GM12872 (cell line): ENCODE measurements around the gene SLC34A1.

Experiments
- TF ChIP-seq, protein P1 (sequence below): IDR thresholded peaks from 3 replicates; pipeline ENCODE4 v1.5.1; 2011; ENCODE audit warnings: low read depth, mild to moderate bottlenecking, low read length, moderate library complexity; ENCODE audit not compliant: insufficient read depth

Gene SLC34A1

DNA sequence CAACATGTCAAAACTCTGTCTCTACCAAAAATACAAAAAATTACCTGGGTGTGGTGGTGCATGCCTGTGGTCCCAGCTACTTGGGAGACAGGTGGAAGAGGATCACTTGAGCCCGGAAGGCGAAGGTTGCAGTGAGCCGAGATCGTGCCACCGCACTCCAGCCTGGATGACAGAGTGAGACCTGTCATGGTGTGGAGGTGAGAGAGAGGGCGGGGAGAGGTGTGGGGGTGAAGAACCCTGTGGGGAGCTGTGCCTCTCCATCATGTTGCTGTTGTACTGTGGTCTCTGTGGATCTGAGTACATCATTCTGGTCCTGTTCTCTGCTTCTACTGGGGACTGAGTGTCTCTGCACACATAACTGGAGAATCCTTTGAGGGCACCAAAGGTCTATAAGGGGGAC lies 11.3 kb upstream of the SLC34A1 start:
- TF ChIP-seq, protein P1, sequence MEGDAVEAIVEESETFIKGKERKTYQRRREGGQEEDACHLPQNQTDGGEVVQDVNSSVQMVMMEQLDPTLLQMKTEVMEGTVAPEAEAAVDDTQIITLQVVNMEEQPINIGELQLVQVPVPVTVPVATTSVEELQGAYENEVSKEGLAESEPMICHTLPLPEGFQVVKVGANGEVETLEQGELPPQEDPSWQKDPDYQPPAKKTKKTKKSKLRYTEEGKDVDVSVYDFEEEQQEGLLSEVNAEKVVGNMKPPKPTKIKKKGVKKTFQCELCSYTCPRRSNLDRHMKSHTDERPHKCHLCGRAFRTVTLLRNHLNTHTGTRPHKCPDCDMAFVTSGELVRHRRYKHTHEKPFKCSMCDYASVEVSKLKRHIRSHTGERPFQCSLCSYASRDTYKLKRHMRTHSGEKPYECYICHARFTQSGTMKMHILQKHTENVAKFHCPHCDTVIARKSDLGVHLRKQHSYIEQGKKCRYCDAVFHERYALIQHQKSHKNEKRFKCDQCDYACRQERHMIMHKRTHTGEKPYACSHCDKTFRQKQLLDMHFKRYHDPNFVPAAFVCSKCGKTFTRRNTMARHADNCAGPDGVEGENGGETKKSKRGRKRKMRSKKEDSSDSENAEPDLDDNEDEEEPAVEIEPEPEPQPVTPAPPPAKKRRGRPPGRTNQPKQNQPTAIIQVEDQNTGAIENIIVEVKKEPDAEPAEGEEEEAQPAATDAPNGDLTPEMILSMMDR: no peak

DNA sequence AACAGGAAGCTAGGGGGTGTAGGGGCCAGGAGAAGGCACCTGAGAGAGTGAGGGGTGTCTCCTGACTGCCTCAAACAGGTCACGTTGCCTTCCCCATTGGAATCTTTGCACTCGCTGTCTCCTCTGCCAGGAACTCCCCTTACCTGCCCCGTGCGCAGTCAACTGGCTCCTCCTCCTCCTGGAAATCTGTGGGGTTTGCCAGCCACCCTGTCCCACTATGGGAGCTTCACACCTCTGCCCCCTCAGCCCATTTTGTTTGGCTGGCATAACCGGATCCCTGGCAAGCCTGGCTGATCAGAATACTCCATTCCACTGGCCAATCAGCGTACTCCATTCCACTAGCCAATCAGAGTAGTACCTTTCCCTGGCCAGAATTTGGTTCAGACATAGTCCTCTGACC lies 10.4 kb upstream of the SLC34A1 start:
- TF ChIP-seq, protein P1: no peak

GRCh38 chr5:177374211-177374610 lies 10.0 kb upstream of the SLC34A1 start:
- TF ChIP-seq, protein P1: no peak

- TF ChIP-seq, protein P1: no peak
Observed at GRCh38 chr5:177376107-177376506, 8.1 kb upstream of the SLC34A1 start.

- TF ChIP-seq, protein P1: no peak; the same call in 2 of the 3 replicates
Observed at GRCh38 chr5:177377851-177378776, 6.1 kb upstream of the SLC34A1 start.

DNA sequence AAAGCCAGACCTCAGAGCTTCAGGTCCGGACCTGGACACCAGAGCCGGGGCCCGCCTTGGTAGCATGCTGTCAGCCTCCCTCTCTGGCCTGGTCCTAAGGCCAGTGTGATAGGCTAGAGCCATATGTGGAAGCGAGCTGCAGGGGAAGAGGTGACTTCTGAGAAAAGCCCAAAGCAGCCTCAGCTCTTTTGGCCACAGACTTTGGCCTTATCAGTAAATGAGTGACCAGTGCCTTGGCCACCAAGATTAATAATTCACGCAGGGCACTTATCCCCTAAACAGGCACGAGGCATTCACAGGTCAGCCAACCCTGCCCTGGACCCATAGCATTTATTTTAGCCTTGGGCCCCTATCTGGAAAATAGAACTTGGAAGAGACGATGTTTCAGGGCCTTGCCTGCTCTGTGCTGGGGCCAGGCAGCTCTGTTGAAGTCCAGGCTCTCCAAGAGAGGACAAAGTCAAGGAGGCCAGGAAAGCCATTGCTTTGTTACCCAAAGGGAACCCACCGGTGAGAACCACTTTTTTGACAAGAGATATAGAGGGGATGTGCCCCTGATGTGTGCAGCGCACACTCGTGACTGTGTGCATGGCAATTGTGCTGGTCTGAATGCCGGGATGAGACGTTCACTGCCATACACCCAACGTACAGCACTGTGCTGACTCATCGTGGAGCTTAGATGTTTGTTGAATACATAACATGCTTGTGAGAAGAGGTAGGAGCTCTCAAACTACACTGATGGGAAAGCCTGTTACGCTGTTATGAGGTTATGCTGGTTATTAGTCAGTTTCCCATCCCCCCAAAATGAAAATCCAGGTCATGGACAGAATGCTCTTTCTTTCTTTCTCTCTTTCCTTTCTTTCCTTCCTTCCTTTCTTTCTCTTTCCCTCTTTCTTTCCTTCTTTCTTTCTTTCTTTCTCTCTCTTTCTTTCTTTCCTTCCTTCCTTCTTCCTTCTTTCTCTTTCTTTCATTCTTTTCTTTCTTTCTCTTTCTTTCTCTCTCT lies 5.0 kb upstream of the SLC34A1 start:
- TF ChIP-seq, protein P1: no peak

GRCh38 chr5:177380805-177381126 lies 3.5 kb upstream of the SLC34A1 start:
- TF ChIP-seq, protein P1: no peak
